VCaP (cell line): ENCODE data around the gene VENTX.

Source experiments
- H3K27ac ChIP-seq: fragments of 450-650 bp; 2 replicates; pipeline ENCODE4 v1.5.1; 2017
- CTCF ChIP-seq: fragments of 450-650 bp; conservative IDR thresholded peaks from 2 replicates; pipeline ENCODE4 v1.5.1; 2017; ENCODE audit warnings: mild to moderate bottlenecking, moderate library complexity

The VENTX gene

DNA sequence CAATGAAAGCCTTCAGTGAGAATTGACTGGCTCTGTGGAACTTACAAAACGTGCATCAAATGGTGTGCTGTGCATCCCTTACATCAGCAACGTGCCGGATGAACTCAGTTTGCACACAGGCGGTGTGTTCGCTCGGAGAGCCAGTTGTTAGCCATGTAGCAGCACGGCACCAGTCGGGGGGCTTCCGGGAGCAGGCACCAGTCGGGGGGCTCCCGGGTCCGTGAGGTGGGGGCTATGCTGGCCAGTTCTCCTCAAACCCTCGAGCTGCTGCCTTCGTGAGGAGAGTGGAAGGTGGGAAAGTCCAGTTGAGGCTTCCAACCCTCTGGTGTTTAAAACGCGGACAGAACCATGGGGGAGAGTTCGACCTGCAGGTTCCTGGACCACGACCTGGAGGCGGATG, 42.6 kb upstream of the VENTX start:
- no peak overlapping the region for H3K27ac ChIP-seq

DNA sequence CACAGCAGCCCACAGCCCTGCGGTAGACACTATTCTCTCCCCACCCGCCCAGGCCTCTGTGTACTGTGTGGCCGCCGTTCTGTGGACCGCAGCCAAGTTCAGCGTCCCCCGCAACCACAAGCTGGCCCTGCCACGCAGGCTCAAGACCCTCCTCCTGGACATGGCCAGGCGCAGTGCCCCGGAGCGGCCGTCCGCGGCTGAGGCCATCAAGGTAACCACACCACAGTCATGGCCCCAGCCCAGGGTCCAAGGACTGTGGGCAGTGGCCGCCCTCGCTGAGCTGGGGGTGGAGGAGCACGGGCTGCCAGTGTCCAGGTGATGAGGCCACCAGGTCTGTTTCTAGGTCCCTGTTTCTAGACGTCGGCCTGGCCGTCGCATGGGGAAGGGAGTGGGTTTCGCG, 42.0 kb upstream of the VENTX start:
- no peak overlapping the region for H3K27ac ChIP-seq
- no peak for TF ChIP-seq CTCF

More for the DNA sequence above, 42.6 kb upstream of the VENTX start:
- no peak for TF ChIP-seq CTCF

- H3K27ac ChIP-seq, result no peak overlapping the region
- no peak for TF ChIP-seq CTCF
These were observed 41.3 kb upstream of the VENTX start for GRCh38 chr10:133196221-133196915.

- no peak overlapping the region for H3K27ac ChIP-seq
- no peak for TF ChIP-seq CTCF
These were observed 40.5 kb upstream of the VENTX start for GRCh38 chr10:133196936-133197758.

- no peak overlapping the region for H3K27ac ChIP-seq
- TF ChIP-seq CTCF, result no peak
These were observed 39.9 kb upstream of the VENTX start for GRCh38 chr10:133197786-133198185.

- TF ChIP-seq CTCF, result no peak
- no peak overlapping the region for H3K27ac ChIP-seq
These were observed 39.4 kb upstream of the VENTX start for GRCh38 chr10:133198206-133198605.

- no peak for TF ChIP-seq CTCF
- H3K27ac ChIP-seq, result no peak overlapping the region
These were observed 38.8 kb upstream of the VENTX start for GRCh38 chr10:133198621-133199487.
